T-helper 1 cell treated with Interleukin-12 subunit alpha and Interleukin-12 subunit beta and Interleukin-4 antibody, amounts not matched to agents 30 μg/mL and 1 μg/mL, for 36 hours (primary cell): Measurements from ENCODE around the gene PFKP.

ENCODE experiments used
- H3K27ac Mint-ChIP-seq: one replicate; pipeline ENCODE4 v1.8.0; 2021; ENCODE audit warnings: mild to moderate bottlenecking, mixed read lengths
- H3K27me3 Mint-ChIP-seq: one replicate; pipeline ENCODE4 v1.8.0; 2021; ENCODE audit warnings: low read depth, mixed read lengths
- H3K36me3 Mint-ChIP-seq: one replicate; pipeline ENCODE4 v1.8.0; 2021; ENCODE audit warnings: low read depth, mixed read lengths
- H3K4me1 Mint-ChIP-seq: one replicate; pipeline ENCODE4 v1.8.0; 2021; ENCODE audit warnings: low read depth, mixed read lengths
- H3K4me3 Mint-ChIP-seq: one replicate; pipeline ENCODE4 v1.8.0; 2021; ENCODE audit warnings: mild to moderate bottlenecking, moderate library complexity, mixed read lengths
- H3K9me3 Mint-ChIP-seq: one replicate; pipeline ENCODE4 v1.8.0; 2021; ENCODE audit warnings: mixed read lengths

PFKP gene

DNA sequence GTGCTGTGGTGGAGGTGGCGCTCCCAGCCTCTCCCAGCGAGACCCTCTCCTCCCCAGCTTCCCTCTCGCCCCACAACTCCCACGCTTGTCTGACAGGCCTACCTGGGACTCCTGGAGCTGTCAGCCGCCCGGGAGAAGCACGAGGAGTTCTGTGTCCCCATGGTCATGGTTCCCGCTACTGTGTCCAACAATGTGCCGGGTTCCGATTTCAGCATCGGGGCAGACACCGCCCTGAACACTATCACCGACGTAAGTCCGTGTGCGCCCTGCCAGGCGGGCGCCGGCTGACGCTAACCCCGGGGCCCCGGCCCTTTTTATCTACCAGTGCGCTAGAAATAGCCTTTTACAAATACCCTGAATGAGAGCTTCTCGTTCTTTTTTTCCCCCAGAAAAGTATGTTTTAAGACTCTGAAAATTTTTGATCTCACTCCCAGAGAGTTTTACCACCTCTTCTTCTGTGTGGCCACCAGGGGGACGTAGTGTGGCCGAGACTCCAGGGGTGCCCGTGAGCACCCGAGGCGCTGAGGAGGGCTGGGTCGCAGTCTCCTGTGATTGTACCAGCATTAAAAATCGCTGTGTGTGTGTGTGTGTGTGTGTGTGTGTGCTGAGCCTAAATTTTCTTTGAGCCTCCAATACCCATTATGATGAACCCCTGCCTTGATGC, 52.6 kb downstream of the PFKP start:
- H3K27me3 Mint-ChIP-seq: no peaks in the 10 kb centered on the region
- no peaks in the 10 kb centered on the region for H3K9me3 Mint-ChIP-seq
- no peaks in the 10 kb centered on the region for H3K4me1 Mint-ChIP-seq
- H3K4me3 Mint-ChIP-seq: no peak overlapping the region
- peaks cover 36% of the 10 kb centered on the region for H3K36me3 Mint-ChIP-seq
- no peak overlapping the region for H3K27ac Mint-ChIP-seq

GRCh38 chr10:3122034-3122433, 54.7 kb downstream of the PFKP start:
- H3K4me1 Mint-ChIP-seq: no peaks in the 10 kb centered on the region
- no peaks in the 10 kb centered on the region for H3K9me3 Mint-ChIP-seq
- H3K27ac Mint-ChIP-seq: no peak overlapping the region
- H3K27me3 Mint-ChIP-seq: no peaks in the 10 kb centered on the region
- peaks cover 28% of the 10 kb centered on the region for H3K36me3 Mint-ChIP-seq
- no peak overlapping the region for H3K4me3 Mint-ChIP-seq

DNA sequence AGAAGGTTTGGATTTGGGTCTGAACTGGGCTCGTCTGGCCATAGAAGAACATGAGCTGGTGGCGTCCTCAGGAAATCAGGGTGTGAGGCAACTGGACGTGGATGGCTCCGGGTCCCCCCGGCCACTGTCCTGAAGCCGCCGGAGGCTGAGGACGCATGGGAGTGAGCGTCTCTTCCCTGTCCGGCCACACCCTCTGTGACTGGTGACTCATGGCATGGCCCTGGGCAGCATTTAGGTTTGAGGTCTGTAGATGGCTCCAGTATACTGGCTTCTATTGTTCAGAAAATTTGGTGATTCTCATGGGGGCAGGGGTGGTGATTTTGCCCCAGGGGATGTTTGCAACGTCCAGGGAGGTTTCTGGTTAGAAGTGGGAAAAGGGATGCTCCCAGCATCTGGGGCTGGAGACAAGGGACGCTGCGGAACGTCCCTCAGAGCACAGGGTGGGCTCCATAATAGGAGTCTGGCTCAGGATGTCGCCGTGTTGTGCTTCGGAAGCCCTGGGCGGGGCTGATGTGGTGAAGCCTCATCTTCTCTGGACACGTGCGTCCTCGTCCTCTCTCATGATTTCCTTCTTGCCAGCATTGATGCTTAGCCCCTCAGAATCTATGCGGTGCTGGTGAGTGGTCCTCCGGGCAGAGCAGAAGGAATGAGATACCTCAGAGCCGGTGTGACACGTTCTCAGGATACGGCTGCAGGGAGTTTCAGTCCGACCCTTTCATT, 55.3 kb downstream of the PFKP start:
- H3K4me1 Mint-ChIP-seq: no peaks in the 10 kb centered on the region
- no peaks in the 10 kb centered on the region for H3K27me3 Mint-ChIP-seq
- peaks cover 25% of the 10 kb centered on the region for H3K36me3 Mint-ChIP-seq
- no peaks in the 10 kb centered on the region for H3K9me3 Mint-ChIP-seq
- no peak overlapping the region for H3K4me3 Mint-ChIP-seq
- H3K27ac Mint-ChIP-seq: no peak overlapping the region

GRCh38 chr10:3123571-3124411, 56.4 kb downstream of the PFKP start:
- Mint-ChIP-seq H3K4me1 (no peaks in the 10 kb centered on the region), H3K36me3 (peaks cover 17% of the 10 kb centered on the region), H3K27ac (no peak overlapping the region), H3K27me3 (no peaks in the 10 kb centered on the region), H3K4me3 (no peak overlapping the region), H3K9me3 (no peaks in the 10 kb centered on the region)

DNA sequence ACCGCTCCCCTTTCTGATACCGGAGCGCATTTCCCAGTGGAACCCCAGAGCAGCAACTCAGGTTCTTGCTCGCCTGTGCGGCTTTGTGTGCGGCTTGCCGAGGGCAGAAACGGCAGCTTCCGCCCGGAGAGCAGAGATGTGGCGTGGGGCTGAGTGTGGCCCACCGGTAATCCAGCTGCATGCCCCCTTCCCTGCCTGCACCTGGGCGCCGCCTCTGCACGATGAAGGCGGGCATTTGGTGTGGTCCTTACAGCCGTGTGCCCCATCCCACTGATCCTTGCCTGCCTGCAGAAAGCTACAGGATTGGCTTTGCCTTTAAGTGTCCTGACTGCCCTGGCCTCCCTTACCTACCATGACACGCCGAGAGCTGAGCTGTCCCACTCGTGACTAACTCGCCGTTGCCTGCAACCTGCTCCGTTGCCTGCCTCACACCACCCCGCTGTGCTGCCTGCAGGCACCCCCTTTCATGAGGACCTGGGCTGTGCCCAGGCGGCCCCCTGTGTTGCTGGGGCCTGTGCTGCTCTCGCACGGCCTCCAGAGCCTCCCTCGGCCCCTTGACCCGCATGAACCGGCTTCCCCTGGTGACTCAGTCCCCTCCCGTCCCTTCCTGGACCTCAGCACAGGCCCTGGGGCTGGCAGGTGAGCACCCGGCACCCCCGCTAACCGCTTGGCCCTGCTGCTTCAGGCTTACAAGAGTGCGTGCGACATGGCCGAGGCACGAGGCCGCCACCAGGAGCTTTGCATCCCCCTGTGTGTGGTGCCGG, 57.2 kb downstream of the PFKP start:
- no peak overlapping the region for H3K27ac Mint-ChIP-seq
- no peak overlapping the region for H3K4me3 Mint-ChIP-seq
- H3K27me3 Mint-ChIP-seq: no peaks in the 10 kb centered on the region
- peaks cover 21% of the 10 kb centered on the region for H3K36me3 Mint-ChIP-seq
- no peaks in the 10 kb centered on the region for H3K4me1 Mint-ChIP-seq
- no peaks in the 10 kb centered on the region for H3K9me3 Mint-ChIP-seq

GRCh38 chr10:3125527-3126170, 58.3 kb downstream of the PFKP start:
- no peak overlapping the region for H3K4me3 Mint-ChIP-seq
- no peak overlapping the region for H3K27ac Mint-ChIP-seq
- H3K4me1 Mint-ChIP-seq: no peaks in the 10 kb centered on the region
- H3K9me3 Mint-ChIP-seq: no peaks in the 10 kb centered on the region
- peaks cover 29% of the 10 kb centered on the region for H3K36me3 Mint-ChIP-seq
- H3K27me3 Mint-ChIP-seq: no peaks in the 10 kb centered on the region

GRCh38 chr10:3126249-3126648, 58.9 kb downstream of the PFKP start:
- Mint-ChIP-seq H3K27me3 (no peaks in the 10 kb centered on the region), H3K9me3 (no peaks in the 10 kb centered on the region), H3K27ac (no peak overlapping the region), H3K4me3 (no peak overlapping the region), H3K4me1 (no peaks in the 10 kb centered on the region), H3K36me3 (peaks cover 26% of the 10 kb centered on the region)

GRCh38 chr10:3126741-3127346, 59.5 kb downstream of the PFKP start:
- Mint-ChIP-seq H3K9me3 (no peaks in the 10 kb centered on the region), H3K4me3 (no peak overlapping the region), H3K36me3 (peaks cover 27% of the 10 kb centered on the region), H3K27ac (no peak overlapping the region), H3K4me1 (no peaks in the 10 kb centered on the region), H3K27me3 (no peaks in the 10 kb centered on the region)

DNA sequence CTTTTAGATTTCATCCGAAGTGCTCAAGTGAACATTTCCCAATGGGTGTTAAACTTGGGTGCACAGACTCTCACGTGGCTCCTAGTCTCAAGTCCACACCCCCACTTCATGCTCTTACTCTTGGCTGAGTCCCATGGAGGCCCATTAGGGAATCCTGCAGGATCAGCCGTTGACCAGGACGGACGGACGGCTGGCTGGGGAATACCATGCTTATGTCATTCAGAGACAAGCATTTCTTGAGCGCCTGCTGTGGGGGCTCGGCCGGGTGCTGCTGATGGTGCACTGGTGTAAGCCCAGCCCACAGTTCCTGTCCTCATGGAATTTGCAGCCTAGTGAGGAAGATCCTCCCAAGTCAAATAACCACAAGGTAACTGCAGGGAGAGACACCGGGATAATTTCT, 60.6 kb downstream of the PFKP start:
- no peaks in the 10 kb centered on the region for H3K27me3 Mint-ChIP-seq
- no peaks in the 10 kb centered on the region for H3K9me3 Mint-ChIP-seq
- no peaks in the 10 kb centered on the region for H3K4me1 Mint-ChIP-seq
- no peak overlapping the region for H3K27ac Mint-ChIP-seq
- H3K4me3 Mint-ChIP-seq: no peak overlapping the region
- H3K36me3 Mint-ChIP-seq: peaks cover 31% of the 10 kb centered on the region

- H3K36me3 Mint-ChIP-seq: peaks cover 28% of the 10 kb centered on the region
- no peaks in the 10 kb centered on the region for H3K4me1 Mint-ChIP-seq
- H3K27me3 Mint-ChIP-seq: no peaks in the 10 kb centered on the region
- H3K4me3 Mint-ChIP-seq: no peak overlapping the region
- no peak overlapping the region for H3K27ac Mint-ChIP-seq
- no peaks in the 10 kb centered on the region for H3K9me3 Mint-ChIP-seq
These were observed 61.2 kb downstream of the PFKP start for GRCh38 chr10:3128379-3129130.

GRCh38 chr10:3129581-3130340, 62.4 kb downstream of the PFKP start:
- H3K4me3 Mint-ChIP-seq: no peak overlapping the region
- H3K36me3 Mint-ChIP-seq: peaks cover 34% of the 10 kb centered on the region
- H3K4me1 Mint-ChIP-seq: no peaks in the 10 kb centered on the region

GRCh38 chr10:3131098-3131497, 63.8 kb downstream of the PFKP start:
- Mint-ChIP-seq H3K4me1 (no peaks in the 10 kb centered on the region), H3K36me3 (peaks cover 37% of the 10 kb centered on the region), H3K9me3 (no peaks in the 10 kb centered on the region), H3K27me3 (no peaks in the 10 kb centered on the region), H3K27ac (no peak overlapping the region), H3K4me3 (no peak overlapping the region)

More at GRCh38 chr10:3129581-3130340, 62.4 kb downstream of the PFKP start:
- Mint-ChIP-seq H3K9me3 (no peaks in the 10 kb centered on the region), H3K27me3 (no peaks in the 10 kb centered on the region), H3K27ac (no peak overlapping the region)
